Glomerular visceral epithelial cell (primary cell): Measurements from ENCODE around the gene GLB1L.
"Not testable (repeated sequence)": the region's sequence is repeated elsewhere in the genome, so short reads cannot be mapped to it uniquely, and the experiment has no call there.

ENCODE experiments used
- DNase-seq: peaks from one replicate; pipeline ENCODE4 v3.0.0-alpha.2; 2016; ENCODE audit errors: extremely low spot score

Gene GLB1L

GRCh38 chr2:219245148-219245898 is at the start of gene GLB1L, which contains the start of gene STK16:
Gene GLB1L, minus strand, starts transcription at chr2:219245444. Its CDS starts 1,871 bp downstream, at chr2:219243573.
Gene STK16, plus strand, starts transcription at chr2:219245479. Its CDS starts 521 bp downstream, at chr2:219246000.
- peak; percentile 94 for DNase-seq

GRCh38 chr2:219294356-219295351 is 49.4 kb upstream of the GLB1L start:
- peak; percentile 89 for DNase-seq

DNA sequence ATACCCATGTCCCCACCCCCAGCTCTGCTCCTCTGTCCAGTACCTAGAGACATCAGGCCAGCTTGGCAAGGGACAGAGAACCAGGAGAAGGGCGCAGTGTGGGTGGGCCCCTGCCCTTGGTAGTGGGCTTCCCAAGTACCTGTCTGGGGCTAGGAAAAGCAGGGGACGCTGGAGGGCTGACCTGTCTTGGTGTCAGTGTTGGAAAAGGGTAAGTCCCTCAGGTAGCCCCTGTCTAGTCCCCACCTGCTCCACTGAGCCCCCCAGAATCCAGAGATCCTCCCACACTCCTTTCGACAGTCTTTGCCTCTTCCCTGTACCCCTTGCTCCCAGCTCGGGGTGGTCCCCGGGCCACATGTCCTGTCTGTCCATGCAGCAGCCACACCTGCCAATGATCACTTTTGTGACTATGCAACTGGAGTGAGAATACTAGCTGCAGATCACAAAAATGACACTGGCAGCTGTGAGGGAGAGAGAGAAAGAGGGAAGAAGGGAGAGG is 48.5 kb upstream of the GLB1L start:
- no peak for DNase-seq

- no peak for DNase-seq
Observed at GRCh38 chr2:219292616-219293015, 47.4 kb upstream of the GLB1L start.

DNA sequence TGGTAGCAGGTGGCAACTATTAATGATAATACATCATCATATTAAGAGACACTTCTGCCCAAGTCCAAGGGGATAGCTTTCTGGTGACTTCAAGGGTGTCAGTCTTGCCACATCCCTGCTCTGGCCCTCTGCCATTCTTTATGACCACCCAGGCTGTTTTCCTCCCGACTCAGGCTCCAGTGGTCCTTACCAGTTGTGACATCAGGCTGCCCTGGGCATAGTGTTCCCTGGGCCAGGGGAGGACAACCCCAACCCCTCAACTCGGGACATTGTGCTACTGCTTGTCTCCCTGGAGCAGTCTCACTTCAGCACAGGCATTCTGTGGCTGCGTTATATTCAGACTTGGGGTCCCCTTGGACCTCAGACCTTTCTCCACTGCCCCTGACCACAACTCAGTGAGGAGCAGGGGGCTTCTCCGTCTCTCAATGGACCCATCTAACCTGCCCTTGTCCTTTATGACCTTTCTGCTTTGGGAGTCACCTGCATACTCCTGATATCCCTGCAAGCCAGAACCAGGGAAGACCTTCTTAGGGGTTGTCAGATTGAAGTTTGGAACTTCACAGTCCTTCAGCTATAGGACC is 46.8 kb upstream of the GLB1L start:
- no peak for DNase-seq

- no peak for DNase-seq
Observed at GRCh38 chr2:219291394-219291793, 46.1 kb upstream of the GLB1L start.

GRCh38 chr2:219290381-219291171 is 45.3 kb upstream of the GLB1L start:
- no peak for DNase-seq

DNA sequence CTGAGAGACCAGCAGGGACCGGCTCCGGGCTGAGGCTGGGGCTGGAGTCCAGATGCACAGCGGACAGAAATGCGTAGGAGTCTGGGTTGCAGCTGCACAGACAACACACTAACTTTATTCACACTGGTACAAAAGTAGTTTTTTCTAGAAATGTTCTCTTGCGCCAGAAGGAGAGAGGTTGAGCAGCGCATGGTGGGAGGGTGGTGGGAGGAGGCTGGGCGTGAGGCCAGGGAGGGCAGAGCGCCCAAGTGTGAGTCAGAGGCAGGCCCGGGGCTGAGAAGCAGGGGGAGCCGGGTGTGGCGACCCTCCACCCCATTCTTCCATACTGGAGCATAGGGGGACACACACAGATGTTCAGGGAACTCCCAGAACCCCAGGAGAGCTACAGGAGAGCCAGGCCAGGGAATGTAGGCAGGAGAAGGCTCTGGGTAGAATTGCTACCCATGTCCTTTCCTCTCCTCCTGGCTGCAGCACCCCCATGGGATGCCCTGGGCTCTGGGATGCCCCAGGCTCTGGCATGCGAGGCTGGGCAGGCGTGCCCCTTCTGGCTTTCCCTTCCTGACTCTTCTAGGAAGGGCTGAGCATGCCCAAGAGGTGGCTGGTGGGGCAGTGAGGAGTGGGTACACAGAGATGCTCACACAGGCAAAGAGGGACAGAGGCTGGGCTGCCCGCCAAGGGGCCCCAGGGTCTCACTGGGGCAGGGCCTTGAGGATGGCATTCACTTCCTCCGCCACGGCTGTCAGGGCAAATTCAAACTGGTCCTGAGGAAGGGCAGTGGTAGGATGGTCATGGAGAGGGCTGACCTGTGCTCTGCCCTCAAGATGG is 44.5 kb upstream of the GLB1L start:
- peak; percentile 67 for DNase-seq

DNA sequence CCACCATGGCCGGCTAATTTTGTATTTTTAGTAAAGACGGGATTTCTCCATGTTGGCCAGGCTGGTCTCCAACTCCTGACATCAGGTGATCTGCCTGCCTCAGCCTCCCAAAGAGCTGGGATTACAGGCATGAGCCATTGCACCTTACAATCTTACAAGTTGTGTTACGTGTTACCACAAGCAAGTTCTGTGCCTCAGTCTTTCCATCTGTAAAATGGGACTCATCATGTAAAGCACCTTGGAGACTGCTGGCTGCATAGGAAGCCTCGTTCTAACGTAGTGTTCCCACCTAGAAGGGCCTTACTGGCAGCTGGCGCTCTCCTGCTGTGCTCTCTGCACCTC is 43.9 kb upstream of the GLB1L start:
- DNase-seq: no peak

- no peak for DNase-seq
Observed at GRCh38 chr2:219287580-219288265, 42.5 kb upstream of the GLB1L start.

DNA sequence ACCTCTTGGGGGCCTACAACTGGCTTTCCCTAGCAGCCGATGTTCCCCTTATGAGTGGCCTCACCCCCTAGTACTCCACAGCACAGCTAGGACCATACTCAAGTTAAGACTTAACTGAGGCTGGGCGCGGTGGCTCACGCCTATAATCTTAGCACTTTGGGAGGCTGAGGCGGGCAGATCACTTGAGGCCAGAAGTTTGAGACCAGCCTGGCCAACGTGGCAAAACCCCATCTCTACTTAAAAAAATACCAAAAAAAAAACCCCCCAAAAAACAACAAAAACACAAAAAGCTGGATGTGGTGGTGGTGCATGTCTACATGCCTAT is 41.8 kb upstream of the GLB1L start:
- not testable (repeated sequence) for DNase-seq

DNA sequence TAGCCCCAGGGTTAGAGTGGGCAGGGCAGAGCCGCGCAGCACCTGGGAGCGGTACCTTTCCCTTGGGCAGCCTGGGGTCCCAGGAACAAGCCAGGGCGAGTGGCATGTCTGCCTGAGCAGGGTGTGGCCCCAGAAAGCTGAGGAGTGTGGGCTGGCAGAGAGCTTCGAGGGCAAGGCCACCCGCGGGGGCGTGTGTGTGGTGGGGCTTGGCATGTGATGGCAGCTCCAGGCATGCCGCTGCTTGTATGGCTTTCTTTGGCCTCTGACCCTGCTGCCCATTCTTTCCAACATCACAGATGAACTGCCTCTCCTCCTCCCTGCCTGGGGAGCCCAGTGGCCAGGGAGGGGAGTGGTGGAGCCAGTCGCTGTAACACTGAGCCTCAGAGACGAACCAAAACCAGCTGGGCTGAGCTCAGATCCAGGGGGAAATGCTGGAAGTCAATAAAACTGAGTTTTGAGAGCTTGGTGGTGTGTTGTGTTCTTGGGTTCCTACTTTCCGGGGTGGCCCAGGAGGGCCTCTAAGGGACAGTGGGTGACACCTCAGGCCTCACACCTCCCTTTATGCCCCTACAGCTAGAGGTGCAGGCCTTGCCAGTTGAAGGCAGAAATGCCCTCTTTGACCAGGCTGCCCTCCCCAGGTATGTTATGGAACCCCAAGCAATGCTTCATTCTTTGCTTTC is 41.3 kb upstream of the GLB1L start:
- DNase-seq: peak; percentile 47

DNA sequence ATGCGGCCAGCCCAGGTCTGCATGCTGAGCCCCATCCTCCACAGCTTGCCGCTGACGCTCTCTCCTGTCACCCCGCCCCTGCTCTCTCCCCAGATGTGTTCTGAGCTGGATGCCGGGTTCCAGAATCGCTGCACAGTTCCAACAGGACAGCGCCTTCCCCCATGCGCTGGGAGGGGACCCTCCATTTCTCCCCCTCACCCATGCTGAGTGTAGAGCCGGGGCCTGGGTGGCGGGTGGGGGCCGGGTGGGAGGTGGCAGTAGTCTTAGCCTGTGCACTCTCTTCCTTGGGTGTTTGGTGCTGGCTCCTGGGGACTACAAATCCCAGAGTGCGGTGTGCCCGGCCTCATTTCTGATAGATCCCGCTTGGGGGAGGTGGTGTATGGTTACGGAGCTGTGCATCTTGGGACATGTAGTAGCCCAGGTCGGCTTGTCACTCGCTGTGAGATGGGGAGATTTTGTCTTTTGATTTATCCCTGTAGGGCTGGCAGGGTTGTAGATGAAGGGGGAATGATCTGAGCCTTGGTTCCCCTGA is 40.7 kb upstream of the GLB1L start:
- DNase-seq: no peak

DNA sequence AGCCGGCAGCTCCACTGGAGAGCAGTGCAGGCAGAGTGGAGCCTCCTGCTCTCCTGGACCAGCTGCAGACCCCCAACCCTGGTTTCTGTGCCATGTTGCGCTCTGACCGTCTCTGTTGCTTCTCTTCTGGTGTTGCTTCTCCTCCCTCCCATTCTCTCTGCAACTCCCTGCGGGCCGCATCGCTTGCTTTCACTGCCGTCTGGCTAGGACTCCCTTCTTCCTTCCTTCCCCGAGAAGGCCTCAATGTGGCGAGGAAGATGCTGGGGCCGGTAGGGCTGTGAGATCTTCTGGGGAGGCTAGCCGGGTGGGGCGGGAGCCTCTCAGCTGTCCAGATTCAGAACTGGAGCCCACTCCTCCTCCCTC is 40.1 kb upstream of the GLB1L start:
- DNase-seq: no peak

DNA sequence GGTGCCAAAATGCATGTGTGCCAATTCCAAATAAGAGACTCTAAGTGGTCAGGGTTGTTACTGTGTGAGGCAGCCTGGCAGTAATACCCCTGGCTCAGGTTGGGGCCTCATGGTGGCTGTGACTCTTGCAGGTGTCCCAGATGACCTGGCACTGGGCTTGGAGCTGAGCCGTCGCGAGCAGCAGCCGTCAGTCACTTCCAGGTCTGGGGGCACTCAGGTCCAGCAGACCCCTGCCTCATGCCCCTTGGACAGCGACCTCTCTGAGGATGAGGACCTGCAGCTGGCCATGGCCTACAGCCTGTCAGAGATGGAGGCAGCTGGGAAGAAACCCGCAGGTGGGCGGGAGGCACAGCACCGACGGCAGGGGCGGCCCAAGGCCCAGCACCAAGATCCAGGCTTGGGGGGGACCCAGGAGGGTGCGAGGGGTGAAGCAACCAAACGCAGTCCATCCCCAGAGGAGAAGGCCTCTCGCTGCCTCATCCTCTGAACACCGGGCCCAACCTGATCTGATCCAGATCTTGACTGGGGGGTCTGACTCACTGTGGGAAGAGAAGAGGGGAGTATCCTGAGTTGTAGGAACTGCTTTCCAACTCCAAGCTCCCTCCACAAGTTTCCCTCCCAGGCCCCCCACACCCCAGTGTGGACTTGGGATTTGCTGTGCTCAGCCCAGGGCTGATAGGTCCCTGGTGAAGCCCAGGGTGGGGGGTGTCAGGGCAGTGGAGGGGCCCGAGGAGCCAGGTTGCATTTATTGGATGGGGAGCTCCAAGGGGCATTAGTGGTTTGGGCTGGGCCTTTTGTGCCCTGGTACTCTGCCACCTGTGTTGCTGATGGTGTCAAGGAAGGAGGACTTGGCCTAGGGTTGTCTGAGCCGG is 39.5 kb upstream of the GLB1L start:
- no peak for DNase-seq

GRCh38 chr2:219282943-219283581 is 37.8 kb upstream of the GLB1L start:
- no peak for DNase-seq

DNA sequence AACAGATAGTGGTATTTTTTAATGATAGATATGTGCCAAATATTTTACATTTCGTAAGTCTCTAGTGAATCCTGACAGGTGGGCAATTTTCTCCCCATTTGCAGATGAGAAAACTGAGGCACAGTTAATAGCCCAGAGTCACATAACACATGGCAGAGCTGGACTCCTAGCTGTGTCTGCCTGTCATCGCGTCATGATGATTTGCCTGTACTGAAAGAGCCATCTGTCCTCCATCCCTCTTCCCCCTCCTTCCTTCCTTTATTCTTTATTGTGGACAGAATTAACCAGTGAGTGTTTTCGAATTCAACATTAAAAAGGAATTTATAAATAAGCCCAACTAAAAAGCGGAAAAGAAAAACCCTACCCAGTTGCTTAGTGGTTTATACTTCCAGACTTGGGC is 37.1 kb upstream of the GLB1L start:
- no peak for DNase-seq

GRCh38 chr2:219281588-219281987 is 36.3 kb upstream of the GLB1L start:
- no peak for DNase-seq
